CD4-positive, alpha-beta T cell (primary cell): Measurements from ENCODE around the gene ABCC9. TPM values are rescaled to one million over a fixed set of nuclear protein-coding genes. Genes with fewer than 3 reads are reported as not detected.

Experiments
- ATAC-seq: fragments of 200-7000 bp; cut with Tn5 transposase; one replicate; pipeline ENCODE4 v1.10.0; 2022; ENCODE audit warnings: mild to moderate bottlenecking; ENCODE audit not compliant: poor library complexity
- CTCF ChIA-PET: fragments of 350-600 bp; sonication (Branson Sonifier 250); formaldehyde crosslinking; loops from one replicate; lab custom pipeline; 2021; ENCODE audit warnings: antibody characterized with exemption, inconsistent platforms; lab: Charles Lee
- POLR2A ChIA-PET: fragments of 350-600 bp; sonication (Branson Sonifier 250); formaldehyde crosslinking; loops from one replicate; lab custom pipeline; 2021; ENCODE audit warnings: antibody characterized with exemption, inconsistent platforms; lab: Charles Lee
- DNase-seq, 14 experiments: peaks; one replicate each; pipeline ENCODE4 v3.0.0-alpha.2; 2013 to 2020; ENCODE audit warnings: mixed read lengths in 2 of 14
- H3K27ac ChIP-seq, 2 donors: one replicate each; pipeline versions ENCODE4 v1.5.1 to v1.7.0; 2013; ENCODE audit warnings: low read length in 2 of 2, low read depth in 1 of 2, mild to moderate bottlenecking in 1 of 2
- H3K27me3 ChIP-seq, 2 experiments: 1 replicate in 1 of 2; 2 replicates in 1 of 2; pipeline versions ENCODE4 v1.6.1 to v1.7.0; 2013; ENCODE audit warnings: low read length in 2 of 2, control low read depth in 1 of 2, mild to moderate bottlenecking in 1 of 2, moderate library complexity in 1 of 2; ENCODE audit not compliant: insufficient read depth in 2 of 2, control insufficient read depth in 1 of 2
- H3K36me3 ChIP-seq: one replicate; pipeline ENCODE4 v1.6.1; 2013; ENCODE audit warnings: low read length, control low read depth; ENCODE audit not compliant: insufficient read depth
- H3K4me1 ChIP-seq: one replicate; pipeline ENCODE4 v1.6.1; 2013; ENCODE audit warnings: low read length, control low read depth; ENCODE audit not compliant: insufficient read depth
- H3K4me3 ChIP-seq: one replicate; pipeline ENCODE4 v1.5.1; 2013; ENCODE audit warnings: mild to moderate bottlenecking, low read length, moderate library complexity
- H3K9me3 ChIP-seq, 2 experiments: 1 replicate in 1 of 2; 2 replicates in 1 of 2; pipeline versions ENCODE4 v1.6.1 to v1.7.0; 2013; ENCODE audit warnings: low read length in 2 of 2, mild to moderate bottlenecking in 2 of 2, control low read depth in 1 of 2, moderate library complexity in 1 of 2; ENCODE audit not compliant: control insufficient read depth in 1 of 2, insufficient read depth in 1 of 2
- H3K27ac Mint-ChIP-seq: one replicate; pipeline ENCODE4 v1.8.0; 2020; ENCODE audit warnings: mixed read lengths
- H3K27me3 Mint-ChIP-seq: one replicate; pipeline ENCODE4 v1.8.0; 2021; ENCODE audit warnings: mixed read lengths
- H3K36me3 Mint-ChIP-seq: one replicate; pipeline ENCODE4 v1.8.0; 2021; ENCODE audit warnings: low read depth, mixed read lengths
- H3K4me1 Mint-ChIP-seq: one replicate; pipeline ENCODE4 v1.8.0; 2021; ENCODE audit warnings: low read depth, mixed read lengths
- H3K4me3 Mint-ChIP-seq: one replicate; pipeline ENCODE4 v1.8.0; 2020; ENCODE audit warnings: mild to moderate bottlenecking, mixed read lengths
- H3K9me3 Mint-ChIP-seq: one replicate; pipeline ENCODE4 v1.8.0; 2020; ENCODE audit warnings: mixed read lengths
- intact Hi-C, 2 experiments: fragments of 100-400 bp; cut with DNase I in 1 of 2; cut with micrococcal nuclease in 1 of 2; formaldehyde crosslinking; loops; one replicate each; pipeline versions ENCODE4 v1.15.1 to v1.9.0; 2023 to 2025; cut with DNase I, micrococcal nuclease
- total RNA-seq, 174 experiments: library from RNA in 2 of 174; stranded (reverse) in 2 of 174; gene quantifications; one replicate each; pipeline ENCODE4 v1.2.3 and lab custom pipeline; 2021 to 2026
- TF ChIP-seq, protein P1 (sequence below): fragments of 200-600 bp; IDR thresholded peaks from one replicate; pipeline ENCODE4 v1.8.0; 2022; ENCODE audit warnings: antibody characterized with exemption, mild to moderate bottlenecking

ABCC9 gene
- total RNA-seq, 2 experiments from 2014 or later: not detected

DNA sequence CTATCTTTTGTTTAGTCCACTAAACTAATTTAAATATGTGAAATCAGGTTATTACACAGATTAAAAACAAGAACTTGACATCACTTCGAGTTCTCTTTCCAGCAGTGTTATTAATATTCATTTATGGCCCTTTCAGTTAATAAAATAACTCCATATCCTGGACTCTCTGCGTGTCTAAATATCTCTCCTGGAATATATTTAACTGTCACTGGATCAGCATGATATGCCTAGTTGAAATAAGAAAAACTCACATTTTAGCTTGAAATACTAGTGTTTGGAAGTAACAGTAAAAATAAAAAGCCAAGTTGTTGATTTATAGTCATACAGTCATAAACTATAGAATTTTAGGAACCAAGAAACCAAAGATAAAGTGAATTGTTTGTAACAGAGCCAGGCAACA is 45.6 kb downstream of the ABCC9 start:
- Histone ChIP-seq H3K27me3 (peaks cover 0 to 4% of the 10 kb centered on the region in 2 experiments), H3K36me3 (no peaks in the 10 kb centered on the region), H3K27ac (no peak overlapping the region), H3K9me3 (peaks cover 0 to 8% of the 10 kb centered on the region in 2 experiments), H3K4me1 (no peaks in the 10 kb centered on the region), H3K4me3 (no peak overlapping the region)
- ChIA-PET POLR2A (no interaction called here), CTCF (no interaction called here)
- TF ChIP-seq, protein P1, sequence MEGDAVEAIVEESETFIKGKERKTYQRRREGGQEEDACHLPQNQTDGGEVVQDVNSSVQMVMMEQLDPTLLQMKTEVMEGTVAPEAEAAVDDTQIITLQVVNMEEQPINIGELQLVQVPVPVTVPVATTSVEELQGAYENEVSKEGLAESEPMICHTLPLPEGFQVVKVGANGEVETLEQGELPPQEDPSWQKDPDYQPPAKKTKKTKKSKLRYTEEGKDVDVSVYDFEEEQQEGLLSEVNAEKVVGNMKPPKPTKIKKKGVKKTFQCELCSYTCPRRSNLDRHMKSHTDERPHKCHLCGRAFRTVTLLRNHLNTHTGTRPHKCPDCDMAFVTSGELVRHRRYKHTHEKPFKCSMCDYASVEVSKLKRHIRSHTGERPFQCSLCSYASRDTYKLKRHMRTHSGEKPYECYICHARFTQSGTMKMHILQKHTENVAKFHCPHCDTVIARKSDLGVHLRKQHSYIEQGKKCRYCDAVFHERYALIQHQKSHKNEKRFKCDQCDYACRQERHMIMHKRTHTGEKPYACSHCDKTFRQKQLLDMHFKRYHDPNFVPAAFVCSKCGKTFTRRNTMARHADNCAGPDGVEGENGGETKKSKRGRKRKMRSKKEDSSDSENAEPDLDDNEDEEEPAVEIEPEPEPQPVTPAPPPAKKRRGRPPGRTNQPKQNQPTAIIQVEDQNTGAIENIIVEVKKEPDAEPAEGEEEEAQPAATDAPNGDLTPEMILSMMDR: no peak
- no peaks in the 10 kb centered on the region for H3K9me3 Mint-ChIP-seq
- H3K36me3 Mint-ChIP-seq: no peaks in the 10 kb centered on the region
- no peaks in the 10 kb centered on the region for H3K4me1 Mint-ChIP-seq
- intact Hi-C loops: no loop called here
- no peak overlapping the region for H3K4me3 Mint-ChIP-seq
- ATAC-seq (no peak), DNase-seq (no peak)
- peaks cover 3% of the 10 kb centered on the region for H3K27me3 Mint-ChIP-seq
- H3K27ac Mint-ChIP-seq: no peak overlapping the region

DNA sequence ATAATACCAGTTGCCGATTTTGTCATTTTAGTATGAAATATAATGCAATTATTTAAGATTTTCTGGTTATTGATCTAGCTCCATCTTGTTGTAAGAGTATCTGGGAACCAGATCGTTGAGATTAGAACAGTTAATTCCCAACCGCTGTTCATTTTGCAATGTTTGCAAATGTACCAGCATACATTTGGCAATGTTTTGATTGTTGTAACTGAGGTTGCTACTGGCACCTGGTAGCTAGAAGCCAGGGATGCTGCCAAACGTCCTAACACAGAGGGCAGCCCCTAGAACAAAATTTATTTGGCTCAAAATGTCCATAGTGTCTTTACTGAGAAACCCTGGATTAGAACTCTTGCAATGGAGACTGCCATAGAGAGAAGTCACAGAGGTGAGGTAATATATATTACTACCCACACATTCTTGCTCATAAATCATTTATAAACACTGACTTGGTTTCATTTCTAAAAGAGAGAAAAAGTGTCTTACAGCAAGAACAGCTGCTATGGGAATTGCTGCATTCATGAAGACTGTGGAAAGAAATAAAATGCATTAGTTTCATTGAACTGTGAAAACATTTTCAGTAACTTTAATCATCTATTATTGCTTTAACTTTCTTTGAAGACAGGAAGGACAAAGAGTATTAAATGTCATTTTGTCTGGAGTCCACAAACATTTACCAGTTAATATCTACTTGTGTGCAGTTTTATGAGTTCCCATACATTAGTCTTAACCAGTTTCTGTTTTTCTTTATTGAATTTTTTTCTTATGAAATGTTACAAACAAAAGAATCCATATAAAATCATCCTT is 46.2 kb downstream of the ABCC9 start:
- Mint-ChIP-seq H3K36me3 (no peaks in the 10 kb centered on the region), H3K4me1 (no peaks in the 10 kb centered on the region), H3K9me3 (no peaks in the 10 kb centered on the region), H3K27me3 (peaks cover 3% of the 10 kb centered on the region), H3K27ac (no peak overlapping the region), H3K4me3 (no peak overlapping the region)
- Histone ChIP-seq H3K27me3 (peaks cover 0 to 4% of the 10 kb centered on the region in 2 experiments), H3K4me3 (no peak overlapping the region), H3K9me3 (peaks cover 0 to 8% of the 10 kb centered on the region in 2 experiments), H3K36me3 (no peaks in the 10 kb centered on the region), H3K27ac (no peak overlapping the region), H3K4me1 (no peaks in the 10 kb centered on the region)
- ATAC-seq (no peak), DNase-seq (no peak)
- intact Hi-C loops: no loop called here
- CTCF ChIA-PET: no interaction called here
- TF ChIP-seq, protein P1: no peak
- POLR2A ChIA-PET: no interaction called here

DNA sequence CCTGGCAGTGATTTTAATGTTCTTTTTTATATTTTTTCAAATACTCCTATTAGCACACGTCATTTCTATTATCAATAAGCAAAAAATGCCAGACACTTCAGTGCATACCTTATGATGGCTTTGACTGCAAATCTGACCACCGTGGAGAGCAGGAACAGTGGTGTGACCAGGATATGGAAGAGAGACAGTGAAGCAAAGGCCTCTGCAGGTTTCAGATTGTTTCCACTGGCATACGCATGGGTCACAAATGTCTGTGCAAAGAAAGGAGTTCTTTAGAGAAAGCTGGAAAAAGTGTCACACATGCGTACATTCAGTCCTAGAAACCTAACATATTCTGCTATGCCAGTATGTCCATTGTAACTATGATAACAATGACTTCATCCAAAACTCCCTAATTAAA is 47.3 kb downstream of the ABCC9 start:
- Histone ChIP-seq H3K36me3 (no peaks in the 10 kb centered on the region), H3K4me3 (no peak overlapping the region), H3K4me1 (no peaks in the 10 kb centered on the region), H3K27ac (no peak overlapping the region), H3K9me3 (no peaks in the 10 kb centered on the region), H3K27me3 (peaks cover 0 to 4% of the 10 kb centered on the region in 2 experiments)
- H3K4me1 Mint-ChIP-seq: no peaks in the 10 kb centered on the region
- DNase-seq: no peak
- H3K36me3 Mint-ChIP-seq: no peaks in the 10 kb centered on the region
- peaks cover 4% of the 10 kb centered on the region for H3K27me3 Mint-ChIP-seq
- no peaks in the 10 kb centered on the region for H3K9me3 Mint-ChIP-seq
- no peak overlapping the region for H3K4me3 Mint-ChIP-seq
- intact Hi-C loops: no loop called here
- ATAC-seq: no peak
- TF ChIP-seq, protein P1: no peak
- ChIA-PET POLR2A (no interaction called here), CTCF (no interaction called here)
- no peak overlapping the region for H3K27ac Mint-ChIP-seq
